Vagina (tissue), 2 donors: ENCODE measurements around the gene OR10T2. TPM values are rescaled to one million over a fixed set of nuclear protein-coding genes. Genes with fewer than 3 reads are reported as not detected.
"Not testable (repeated sequence)": the region's sequence is repeated elsewhere in the genome, so short reads cannot be mapped to it uniquely, and the experiment has no call there.

ENCODE experiments used
- DNase-seq, 2 donors: peaks; one replicate each; pipeline ENCODE4 v3.0.0-alpha.2; 2017; ENCODE audit errors: extremely low spot score in 2 of 2
- H3K27ac ChIP-seq: fragments of 200-600 bp; sonication (generic); one replicate; pipeline ENCODE4 v1.5.1; 2019
- H3K27me3 ChIP-seq: fragments of 200-600 bp; sonication (generic); one replicate; pipeline ENCODE4 v1.5.1; 2019
- H3K36me3 ChIP-seq, 2 donors: fragments of 200-600 bp; sonication (generic); one replicate each; pipeline ENCODE4 v1.5.1; 2017 to 2019
- H3K4me1 ChIP-seq: fragments of 200-600 bp; sonication (generic); one replicate; pipeline ENCODE4 v1.5.1; 2019
- H3K4me3 ChIP-seq, 2 donors: fragments of 200-600 bp; sonication (generic); 1 replicate in 1 of 2; 2 replicates in 1 of 2; pipeline ENCODE4 v1.5.1; 2016 to 2019
- H3K9me3 ChIP-seq: fragments of 200-600 bp; sonication (generic); one replicate; pipeline ENCODE4 v1.5.1; 2019
- CTCF ChIP-seq, 3 experiments: fragments of 450-650 bp in 2 of 3; fragments of 200-600 bp in 1 of 3; sonication (generic) in 1 of 3; IDR thresholded peaks; one replicate each; pipeline ENCODE4 v1.5.1; 2017 to 2019; ENCODE audit warnings: antibody characterized with exemption in 3 of 3, mild to moderate bottlenecking in 2 of 3, moderate library complexity in 2 of 3
- POLR2A ChIP-seq, 2 donors: fragments of 450-650 bp; IDR thresholded peaks; one replicate each; pipeline ENCODE4 v1.6.1; 2017; ENCODE audit warnings: antibody characterized with exemption in 2 of 2, mild to moderate bottlenecking in 2 of 2, moderate library complexity in 2 of 2
- POLR2AphosphoS5 ChIP-seq, 2 donors: sonication (generic); formaldehyde crosslinking; IDR thresholded peaks; one replicate each; pipeline ENCODE4 v1.9.0; 2017; ENCODE audit warnings: antibody characterized with exemption in 2 of 2, mild to moderate bottlenecking in 2 of 2, low read depth in 1 of 2; ENCODE audit not compliant: insufficient read depth in 1 of 2
- intact Hi-C: fragments of 100-400 bp; cut with DNase I; formaldehyde crosslinking; loops from one replicate; pipeline ENCODE4 v1.15.1; 2023
- total RNA-seq: library from RNA; depleted of rRNA; stranded (reverse); fragments of >200 nt; gene quantifications from one replicate; pipeline ENCODE4 v1.2.3, GENCODE V29; 2016

The OR10T2 gene
- not detected for total RNA-seq

- Histone ChIP-seq H3K9me3 (no peaks in the 10 kb centered on the region), H3K27me3 (no peaks in the 10 kb centered on the region), H3K36me3 (no peaks in the 10 kb centered on the region), H3K4me1 (no peaks in the 10 kb centered on the region), H3K27ac (no peak within 1 kb of the TSS), H3K4me3 (no peak within 1 kb of the TSS)
- no peak for TF ChIP-seq CTCF (IDR thresholded peaks at IDR 0.05)
- no peak for DNase-seq
- intact Hi-C loops = no loop called here
Measured at GRCh38 chr1:158398818-158399514, at the start of gene OR10T2. Gene OR10T2, minus strand, starts transcription at chr1:158399466. Its CDS starts 0 bp downstream, at chr1:158399466.

- no peak for DNase-seq
- H3K27ac ChIP-seq = no peak overlapping the region
- H3K36me3 ChIP-seq = no peaks in the 10 kb centered on the region
- H3K27me3 ChIP-seq = no peaks in the 10 kb centered on the region
- H3K4me3 ChIP-seq = no peak overlapping the region
- no peak for TF ChIP-seq POLR2AphosphoS5 (IDR thresholded peaks at IDR 0.05; ENCODE audit: insufficient read depth in 1 of 2, low read depth in 1 of 2)
- TF ChIP-seq POLR2A (IDR thresholded peaks at IDR 0.05) = no peak
- TF ChIP-seq CTCF (IDR thresholded peaks at IDR 0.05) = no peak
- intact Hi-C loops = no loop called here
- no peaks in the 10 kb centered on the region for H3K9me3 ChIP-seq
- no peaks in the 10 kb centered on the region for H3K4me1 ChIP-seq
Measured at GRCh38 chr1:158445376-158445775, 46.1 kb upstream of the OR10T2 start.

GRCh38 chr1:158434741-158435140 lies 35.5 kb upstream of the OR10T2 start:
- intact Hi-C loops = no loop called here
- TF ChIP-seq POLR2AphosphoS5 (IDR thresholded peaks at IDR 0.05; ENCODE audit: insufficient read depth in 1 of 2, low read depth in 1 of 2) (no peak), CTCF (IDR thresholded peaks at IDR 0.05) (no peak), POLR2A (IDR thresholded peaks at IDR 0.05) (no peak)
- Histone ChIP-seq H3K9me3 (no peaks in the 10 kb centered on the region), H3K27ac (no peak overlapping the region), H3K36me3 (no peaks in the 10 kb centered on the region), H3K4me3 (no peak overlapping the region), H3K4me1 (no peaks in the 10 kb centered on the region), H3K27me3 (no peaks in the 10 kb centered on the region)
- no peak for DNase-seq

- intact Hi-C loops, H3K4me1 ChIP-seq, H3K36me3 ChIP-seq, H3K4me3 ChIP-seq, H3K27me3 ChIP-seq, H3K27ac ChIP-seq, DNase-seq, H3K9me3 ChIP-seq: not testable (repeated sequence)
Measured at GRCh38 chr1:158430163-158430562, 30.9 kb upstream of the OR10T2 start.

GRCh38 chr1:158426137-158426536 lies 26.9 kb upstream of the OR10T2 start, which contains the start of gene OR10K2:
Gene OR10K2, minus strand, starts transcription at chr1:158426237. Its CDS starts 5,371 bp downstream, at chr1:158420866.
- no peak for TF ChIP-seq POLR2AphosphoS5 (IDR thresholded peaks at IDR 0.05; ENCODE audit: insufficient read depth in 1 of 2, low read depth in 1 of 2)
- TF ChIP-seq POLR2A (IDR thresholded peaks at IDR 0.05) = no peak
- TF ChIP-seq CTCF (IDR thresholded peaks at IDR 0.05) = no peak
- no peak within 1 kb of the TSS for H3K27ac ChIP-seq
- no peaks in the 10 kb centered on the region for H3K36me3 ChIP-seq
- H3K9me3 ChIP-seq = no peaks in the 10 kb centered on the region
- H3K4me1 ChIP-seq = no peaks in the 10 kb centered on the region
- H3K4me3 ChIP-seq = no peak within 1 kb of the TSS
- intact Hi-C loops = no loop called here
- H3K27me3 ChIP-seq = no peaks in the 10 kb centered on the region
- DNase-seq = no peak
